NCI-H82 (cell line): ENCODE results near the gene NPC1.

Experiments
- DNase-seq: peaks from one replicate; lab custom pipeline; 2025; lab: John Stamatoyannopoulos, UW

Gene NPC1

DNA sequence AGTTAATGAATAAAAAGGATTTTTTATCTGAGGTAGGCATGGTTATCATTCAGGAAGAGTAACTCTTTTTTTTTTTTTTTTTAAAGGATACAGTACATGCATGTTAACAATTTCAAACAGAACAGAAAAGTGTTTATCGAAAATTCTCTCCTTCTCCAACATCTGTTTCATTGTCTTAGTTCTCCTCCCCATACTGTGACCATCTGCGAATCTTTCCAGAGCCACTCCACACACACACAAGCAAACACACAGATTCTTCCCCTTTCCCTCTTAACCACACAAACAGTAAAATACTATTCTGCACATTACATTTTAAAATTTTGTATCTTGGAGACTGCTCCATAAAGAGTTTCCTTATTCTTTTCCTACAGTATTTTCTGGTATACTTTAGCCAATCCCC lies 38.0 kb downstream of the NPC1 start:
- no peak for DNase-seq

DNA sequence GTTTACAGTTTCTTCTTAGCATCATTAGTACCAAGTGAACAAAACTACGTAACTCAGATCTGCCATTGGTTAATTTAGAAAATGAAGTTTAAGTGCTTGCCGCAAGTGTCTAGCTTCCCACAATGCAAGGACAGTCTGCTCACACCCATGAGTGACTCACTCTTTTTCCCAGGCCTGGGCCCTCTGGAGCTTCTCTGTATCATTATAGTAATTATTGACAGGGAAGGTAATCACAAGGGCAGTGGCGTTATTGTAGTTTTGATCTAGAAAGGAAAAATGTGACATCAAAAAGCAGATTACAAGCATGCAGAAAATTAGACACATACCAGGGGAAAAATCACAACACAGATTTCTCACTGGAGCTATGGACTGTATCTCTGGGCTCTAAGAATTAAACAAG lies 38.5 kb downstream of the NPC1 start:
- DNase-seq: no peak

DNA sequence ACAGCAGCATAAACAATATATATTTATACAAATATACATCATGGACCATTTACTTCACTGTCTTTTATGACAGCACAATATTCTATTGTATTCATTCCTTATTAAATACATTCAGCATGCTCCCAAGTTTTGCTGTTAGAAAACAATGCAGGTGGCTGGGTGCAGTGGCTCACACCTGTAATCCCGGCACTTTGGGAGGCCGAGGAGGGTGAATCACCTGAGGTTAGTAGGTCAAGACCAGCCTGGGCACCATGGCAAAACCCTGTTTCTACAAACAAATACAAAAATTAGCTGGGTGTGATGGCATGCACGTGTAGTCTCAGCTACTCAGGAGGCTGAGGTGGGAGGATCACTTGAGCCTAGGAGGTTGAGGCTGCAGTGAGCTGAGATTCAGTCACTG lies 39.0 kb downstream of the NPC1 start:
- DNase-seq: no peak

DNA sequence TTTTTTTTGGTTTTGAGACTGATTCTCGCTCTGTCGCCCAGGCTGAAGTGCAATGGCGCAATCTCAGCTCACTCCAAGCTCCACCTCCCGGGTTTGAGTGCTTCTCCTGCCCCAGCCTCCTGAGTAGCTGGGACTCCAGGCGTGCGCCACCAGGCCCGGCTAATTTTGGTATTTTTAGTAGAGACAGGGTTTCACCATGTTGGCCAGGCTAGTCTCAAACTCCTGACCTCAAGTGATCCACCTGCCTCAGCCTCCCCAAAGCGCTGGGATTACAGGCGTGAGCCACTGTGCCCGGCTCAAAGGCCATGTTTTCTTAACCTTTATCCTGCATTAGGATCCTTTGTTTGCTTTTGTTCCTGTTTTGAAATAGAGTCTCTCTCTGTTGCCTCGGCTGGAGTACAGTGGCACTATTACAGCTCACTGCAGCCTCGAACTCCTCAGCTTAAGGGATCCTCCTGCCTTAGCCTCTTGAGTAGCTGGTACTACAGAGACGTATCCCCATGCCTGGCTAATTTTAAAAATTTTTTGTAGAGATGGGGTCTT lies 41.0 kb downstream of the NPC1 start:
- no peak for DNase-seq

DNA sequence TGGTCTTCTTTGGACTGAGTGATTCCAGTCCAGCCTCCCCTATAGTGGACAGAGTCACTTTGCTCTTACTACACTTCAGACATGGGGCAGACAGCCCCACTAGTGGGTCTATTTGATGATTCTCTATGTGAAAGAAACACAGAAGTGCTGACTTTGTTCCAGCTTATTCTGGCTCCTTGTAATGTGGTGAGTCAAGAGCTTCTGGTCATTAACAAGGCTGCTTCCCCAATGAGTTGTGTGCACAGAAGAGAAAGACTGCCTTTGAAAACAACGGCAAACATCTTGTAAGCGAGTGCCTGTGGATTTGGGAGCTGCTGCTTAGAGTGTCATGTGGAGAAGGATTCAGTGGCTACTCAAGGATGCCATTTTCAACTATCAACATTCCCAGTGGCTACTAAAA lies 43.8 kb downstream of the NPC1 start:
- no peak for DNase-seq

DNA sequence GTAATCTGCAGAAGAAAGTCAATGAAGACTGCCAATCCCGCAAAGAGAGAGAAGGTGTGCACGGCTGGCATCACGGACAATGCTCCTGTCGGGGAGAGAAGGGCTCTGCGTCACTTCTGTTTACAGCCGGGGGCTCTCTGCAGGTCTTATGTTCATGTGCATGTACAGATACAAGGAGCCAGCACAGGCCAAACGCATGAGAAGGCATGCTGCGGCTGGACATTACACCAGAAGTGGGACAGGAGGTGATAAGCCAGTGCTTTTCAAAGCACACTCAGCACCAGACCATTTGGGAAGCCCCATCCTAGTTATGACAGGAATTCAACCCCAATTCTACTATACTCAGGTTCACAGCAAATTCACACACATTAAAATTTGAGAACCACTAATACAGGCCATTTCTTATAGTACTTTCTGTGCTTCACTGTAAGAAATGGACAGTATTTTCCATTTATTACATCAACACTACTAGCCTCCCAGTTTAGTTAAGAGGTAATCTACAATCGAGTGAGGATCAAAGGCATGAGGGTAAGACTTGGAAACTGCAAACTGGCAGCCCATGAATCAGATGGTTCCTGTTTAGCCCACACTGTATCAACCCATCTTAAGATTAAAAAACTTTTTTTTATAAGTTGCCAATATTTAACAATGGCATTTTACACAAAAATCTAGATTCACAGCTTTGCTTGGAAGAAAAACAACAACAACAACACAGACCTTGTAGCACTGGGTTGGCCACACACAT lies 44.8 kb downstream of the NPC1 start:
- DNase-seq: no peak

DNA sequence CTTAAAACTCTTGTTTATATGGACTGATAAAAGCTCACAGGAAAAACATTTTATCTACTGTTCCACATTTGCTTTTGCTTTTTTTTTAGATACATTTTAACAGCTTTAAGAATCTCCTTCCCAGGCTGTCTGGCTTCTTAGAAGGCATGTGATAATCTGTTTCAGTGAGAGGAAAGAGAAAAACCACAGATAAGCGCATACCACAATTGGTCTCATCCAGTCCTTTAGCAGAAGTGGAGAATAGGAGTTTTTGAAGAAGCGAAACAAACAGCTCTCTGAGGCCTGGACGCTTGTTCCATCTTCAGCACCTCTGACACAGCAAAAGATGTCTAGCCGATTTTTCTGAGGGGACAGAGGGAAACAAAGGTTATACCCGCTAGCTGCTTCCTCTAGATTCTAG lies 45.4 kb downstream of the NPC1 start:
- no peak for DNase-seq

DNA sequence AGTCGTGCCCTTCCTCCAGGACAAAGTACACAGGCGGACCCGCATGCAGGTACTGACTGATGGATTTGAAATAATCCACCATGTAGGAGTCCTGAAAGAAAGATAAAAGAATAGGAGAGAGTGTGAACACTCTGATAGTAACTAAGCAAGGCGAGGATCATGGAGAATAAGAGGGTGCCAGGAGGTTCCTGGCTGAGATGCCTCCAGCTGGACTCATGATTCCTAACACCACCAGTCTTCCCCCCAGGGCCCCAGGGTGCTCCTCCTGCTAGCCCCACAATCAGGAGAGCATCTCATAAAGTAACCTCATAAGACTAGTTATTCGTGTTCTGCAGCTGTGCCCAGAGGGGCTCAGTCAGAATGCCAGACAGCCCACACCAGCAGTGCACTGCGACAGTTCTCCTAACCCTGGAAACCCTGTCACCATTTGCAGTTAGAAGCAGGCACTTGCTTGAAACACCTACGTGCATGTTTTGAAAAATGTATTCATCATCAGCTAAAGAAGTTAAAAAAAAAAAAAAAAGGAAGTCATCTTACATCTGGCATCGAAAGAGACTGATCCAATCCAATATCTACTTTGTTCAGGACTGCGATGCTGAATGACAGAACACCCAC lies 46.3 kb downstream of the NPC1 start:
- no peak for DNase-seq

DNA sequence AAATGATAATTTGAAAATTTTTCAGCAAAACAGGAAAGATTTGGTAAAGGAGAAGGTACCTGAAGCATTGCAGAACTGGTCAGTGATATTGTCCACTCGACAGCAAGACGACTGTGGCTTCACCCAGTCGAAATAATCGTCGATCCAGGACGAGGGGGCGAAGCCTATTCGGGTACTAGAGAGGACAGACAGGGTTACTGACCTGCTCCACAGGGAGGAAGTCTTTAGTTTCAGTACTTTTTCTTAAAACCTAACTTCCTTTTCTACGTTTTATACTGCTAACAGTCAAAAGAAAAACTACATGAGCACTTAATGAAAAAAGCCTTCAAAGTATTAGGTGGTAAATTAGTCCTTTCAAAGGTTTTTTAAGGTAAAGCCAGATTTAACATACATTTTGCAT lies 47.0 kb downstream of the NPC1 start:
- no peak for DNase-seq

DNA sequence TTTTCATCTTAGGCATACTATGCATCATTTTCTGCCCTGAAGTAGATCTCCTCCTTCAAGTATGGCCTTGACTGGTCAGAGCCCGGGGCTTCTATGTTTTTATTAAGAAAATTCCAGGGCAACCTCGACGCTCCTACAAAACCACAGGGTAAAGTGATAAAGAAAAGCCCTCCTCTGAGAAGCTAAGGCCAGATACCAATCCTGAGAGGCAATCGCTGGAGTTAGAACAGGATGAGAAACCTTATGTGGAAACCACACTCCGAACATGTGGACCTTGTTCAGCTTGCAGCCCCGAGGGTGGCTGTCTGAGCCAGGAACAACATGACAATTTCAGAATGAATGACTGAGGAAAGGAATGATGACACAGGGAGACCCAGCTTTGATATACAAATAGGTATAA lies 47.4 kb downstream of the NPC1 start:
- no peak for DNase-seq

DNA sequence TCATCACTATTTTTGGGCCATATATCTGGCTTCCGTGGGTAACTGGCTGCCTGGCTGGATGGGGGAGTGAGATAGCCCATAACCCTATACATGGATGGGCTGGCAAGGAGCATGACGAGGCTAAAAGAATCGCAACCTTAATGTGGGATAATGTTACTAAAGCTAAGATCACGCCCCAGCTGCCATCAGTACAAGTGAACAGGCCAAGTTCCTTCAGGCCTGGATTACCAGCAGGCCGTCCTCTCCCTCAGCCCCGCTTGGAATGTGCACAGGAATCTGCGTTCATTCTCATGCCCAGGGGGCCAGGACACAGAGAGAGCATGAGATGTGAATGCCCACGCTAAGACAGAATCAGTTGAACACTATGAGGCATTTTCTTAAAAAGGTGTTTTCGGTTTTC lies 48.3 kb downstream of the NPC1 start:
- DNase-seq: no peak

DNA sequence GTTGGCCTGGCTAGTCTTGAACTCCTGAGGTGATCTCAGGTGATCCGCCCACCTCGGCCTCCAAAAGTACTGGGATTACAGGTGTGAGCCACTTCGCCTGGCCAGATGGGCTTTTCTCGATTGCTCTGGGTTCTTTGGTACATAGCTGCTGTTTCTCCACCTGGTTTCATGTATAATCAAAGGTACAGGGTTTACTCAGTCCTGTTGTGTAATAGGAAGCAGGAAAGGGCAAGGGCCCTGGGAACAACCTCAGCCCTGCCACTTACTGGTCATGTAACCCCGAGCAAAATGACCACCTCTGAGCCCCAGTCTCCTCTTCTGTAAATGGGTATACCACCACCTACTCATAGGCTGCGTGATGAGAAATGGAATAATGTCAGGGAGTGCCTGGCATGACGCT lies 49.0 kb downstream of the NPC1 start:
- no peak for DNase-seq

DNA sequence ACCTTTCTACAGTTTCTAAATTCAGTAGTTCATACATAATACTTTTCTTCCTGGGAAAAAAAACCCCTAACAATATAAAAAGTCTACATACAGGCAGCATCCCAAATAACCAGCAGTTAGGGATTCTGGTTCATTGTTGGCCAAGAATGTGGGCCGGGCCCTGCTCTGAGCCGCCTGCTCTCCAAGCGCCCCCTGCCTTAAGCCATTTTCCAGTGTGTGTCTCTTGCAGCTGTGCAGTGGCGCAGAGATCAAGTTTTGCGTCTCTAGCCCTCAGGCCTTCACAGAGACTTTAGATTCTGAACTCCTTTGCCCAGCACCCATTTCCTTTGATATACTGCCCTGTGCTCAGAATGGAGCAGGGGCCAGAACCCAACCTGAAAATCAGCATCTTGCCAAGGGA lies 50.1 kb downstream of the NPC1 start:
- no peak for DNase-seq

DNA sequence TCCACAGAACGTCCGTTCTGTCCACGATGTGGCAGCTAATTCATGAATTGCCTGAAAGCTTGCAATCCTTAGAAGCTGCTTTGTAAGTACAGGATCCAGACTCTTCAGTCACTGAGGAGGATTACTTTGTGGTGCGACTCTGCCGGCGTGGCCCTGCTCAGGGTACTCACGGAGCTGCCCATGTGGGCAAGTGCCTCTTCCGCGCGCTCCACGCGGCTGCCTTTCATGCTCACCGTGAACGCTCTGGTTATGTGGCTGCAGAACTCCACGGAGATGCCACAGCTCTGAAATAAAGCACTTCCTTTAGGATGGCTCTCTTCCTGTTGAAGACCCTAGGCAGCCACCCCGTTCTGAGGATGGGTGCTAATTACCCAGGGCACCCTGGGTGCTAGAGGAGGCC lies 52.0 kb downstream of the NPC1 start:
- DNase-seq: no peak

DNA sequence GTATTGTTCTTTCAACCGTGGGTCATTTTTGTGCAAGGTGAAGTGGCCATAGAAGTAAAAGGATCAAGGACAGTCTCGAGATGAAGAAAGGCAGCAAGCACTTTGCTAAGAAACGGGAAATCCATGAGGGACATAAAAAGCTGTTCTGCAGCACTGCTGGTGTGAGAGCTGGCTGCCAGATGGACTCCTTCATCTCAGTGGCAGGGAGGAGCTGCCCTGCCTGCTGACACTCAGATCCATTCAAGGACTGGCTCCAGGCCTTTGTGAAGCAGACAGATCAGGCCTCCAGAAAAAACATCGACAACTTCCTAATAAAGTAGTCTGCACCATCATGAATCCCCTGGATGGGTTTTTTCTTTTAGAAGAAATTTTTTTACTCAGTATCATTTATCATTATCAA lies 53.5 kb downstream of the NPC1 start:
- no peak for DNase-seq

DNA sequence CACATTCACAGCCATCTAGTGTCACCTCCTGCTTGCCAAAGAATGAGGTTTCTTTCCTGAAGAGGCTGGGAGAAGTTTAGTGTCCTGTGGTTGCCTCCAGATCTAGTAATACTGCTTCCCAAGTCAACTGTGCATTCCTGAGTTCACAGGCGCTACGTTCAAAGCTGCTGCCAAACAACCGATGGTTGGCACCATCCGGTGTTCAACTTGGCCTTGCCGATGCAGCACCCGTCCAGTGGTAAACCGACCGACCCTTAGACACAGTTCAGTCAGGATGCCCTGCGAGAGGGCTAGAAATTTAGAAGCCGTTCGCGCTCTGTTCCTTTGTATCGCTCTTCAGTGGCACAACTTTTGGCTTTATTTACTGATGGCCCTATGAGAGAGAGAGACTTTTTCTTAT lies 54.4 kb downstream of the NPC1 start:
- DNase-seq: no peak

DNA sequence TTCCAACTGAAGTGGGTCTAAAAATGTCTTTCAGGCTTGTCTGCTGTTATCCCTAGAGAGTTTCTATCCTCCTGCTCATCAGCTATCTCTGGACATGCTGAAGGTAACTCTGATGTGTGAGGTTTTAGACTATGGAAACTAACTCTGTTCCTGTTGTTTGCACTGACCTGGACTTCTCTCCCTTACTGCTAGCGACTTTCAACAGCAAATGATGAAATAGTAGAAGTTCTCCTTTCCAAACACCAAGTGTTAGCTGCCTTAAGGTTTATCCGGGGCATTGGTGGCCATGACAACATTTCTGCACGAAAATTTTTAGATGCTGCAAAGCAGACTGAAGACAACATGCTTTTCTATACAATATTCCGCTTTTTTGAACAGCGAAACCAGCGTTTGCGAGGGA lies 56.1 kb downstream of the NPC1 start:
- DNase-seq: no peak

DNA sequence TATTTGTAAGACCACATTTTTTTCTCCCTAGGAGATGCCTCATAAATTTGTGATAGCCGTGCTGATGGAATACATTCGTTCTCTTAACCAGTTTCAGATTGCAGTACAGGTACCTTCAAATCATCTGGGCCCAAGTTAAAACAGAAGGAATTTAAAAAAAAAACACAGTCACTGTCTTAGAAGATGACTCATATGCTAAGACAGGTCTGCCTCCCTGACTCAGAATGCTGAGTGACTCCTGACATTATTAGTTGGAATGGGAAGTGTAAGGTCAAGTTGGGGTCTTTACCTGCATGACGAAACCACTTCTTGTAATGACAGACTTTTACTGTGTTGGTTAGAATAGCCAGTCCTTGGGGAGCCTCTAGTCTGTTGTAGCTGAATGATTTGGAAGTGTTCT lies 56.7 kb downstream of the NPC1 start:
- DNase-seq: no peak

DNA sequence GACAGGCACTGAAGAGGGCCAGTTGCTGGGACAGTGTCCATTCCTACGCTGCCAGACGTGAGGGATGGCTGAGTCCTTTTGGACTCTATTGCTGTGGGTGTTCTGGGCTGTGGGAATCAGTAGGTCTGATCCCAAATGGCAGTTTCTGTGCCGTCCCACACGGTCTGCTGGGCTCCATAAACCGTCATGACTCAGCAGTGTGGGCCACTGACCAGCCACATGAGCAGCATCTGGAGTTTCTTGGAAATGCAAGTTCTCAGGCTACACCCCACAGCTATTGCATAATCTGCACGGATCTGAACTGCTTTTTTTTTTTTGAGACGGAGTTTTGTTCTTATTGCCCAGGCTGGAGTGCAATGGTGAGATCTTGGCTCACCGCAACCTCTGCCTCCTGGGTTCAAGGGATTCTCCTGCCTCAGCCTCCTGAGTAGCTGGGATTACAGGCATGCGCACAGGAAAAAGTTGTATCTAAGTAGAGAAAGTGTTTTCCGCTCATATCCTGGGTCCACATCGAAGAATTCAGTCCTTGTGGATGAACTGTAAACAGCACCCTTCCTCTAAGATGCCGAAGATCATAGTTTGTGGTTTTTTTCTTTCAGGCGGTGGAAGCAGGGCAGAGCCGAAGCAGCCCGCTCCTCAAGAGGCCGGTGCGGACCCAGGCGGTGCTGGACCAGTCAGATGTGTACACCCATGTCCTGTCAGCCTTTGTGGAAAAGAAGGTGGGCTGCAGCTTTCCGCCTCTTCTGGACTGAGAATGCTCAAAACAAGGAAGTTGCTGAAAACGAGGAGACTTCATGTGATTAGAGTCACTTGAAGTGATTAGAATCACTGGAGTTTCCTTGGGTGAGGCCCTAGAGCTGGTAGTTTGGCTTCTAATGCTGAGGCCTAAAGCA lies 57.5 kb downstream of the NPC1 start:
- DNase-seq: no peak

DNA sequence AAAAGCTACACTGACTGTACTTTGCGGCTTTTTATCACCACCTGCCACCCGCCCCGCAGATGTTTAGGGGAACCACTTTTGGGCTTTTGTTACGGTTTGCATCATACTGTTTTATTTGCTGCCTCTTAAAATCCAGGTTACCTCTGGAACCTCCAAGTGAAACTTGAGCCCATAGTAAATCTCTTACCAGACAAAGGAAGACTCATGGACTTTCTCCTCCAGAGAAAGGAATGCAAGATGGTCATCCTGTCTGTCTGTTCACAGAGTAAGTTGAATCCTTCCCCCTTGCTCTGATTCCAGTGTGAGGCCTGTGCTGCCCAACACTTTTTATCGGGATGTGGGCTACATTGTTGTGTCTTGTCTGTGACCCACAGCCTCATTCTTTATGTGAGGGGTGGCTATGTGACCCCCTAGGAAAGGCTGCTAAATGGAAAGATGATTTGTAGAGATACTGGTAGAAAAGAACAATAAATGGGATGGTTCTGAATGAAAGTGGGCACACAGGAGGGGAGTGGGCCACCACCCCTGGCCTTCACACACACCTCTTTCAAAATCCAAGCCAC lies 59.7 kb downstream of the NPC1 start:
- DNase-seq: no peak

DNA sequence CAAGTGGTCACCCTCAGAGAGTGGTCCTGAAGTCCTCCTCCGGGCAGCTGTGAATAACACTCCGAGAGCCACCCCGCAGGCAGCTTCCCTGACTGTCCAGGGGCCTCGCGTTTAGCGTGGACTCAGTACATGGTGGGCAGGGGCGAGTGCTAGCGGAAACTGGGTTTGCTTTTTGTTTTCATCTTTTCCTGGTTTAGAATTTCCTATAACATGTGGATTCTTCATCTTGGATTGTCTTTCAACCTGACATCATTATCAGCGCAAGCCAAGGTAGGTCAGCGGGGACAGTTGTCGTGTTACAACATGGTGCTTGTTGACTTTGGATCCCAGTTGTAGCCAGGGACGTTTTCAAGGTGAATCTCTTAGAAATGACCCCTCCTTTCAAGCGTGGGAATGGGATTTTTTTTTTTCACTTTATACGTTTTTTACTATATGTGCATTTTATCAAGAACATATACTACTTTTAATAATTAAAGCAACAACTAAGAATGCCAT lies 62.0 kb downstream of the NPC1 start:
- no peak for DNase-seq

DNA sequence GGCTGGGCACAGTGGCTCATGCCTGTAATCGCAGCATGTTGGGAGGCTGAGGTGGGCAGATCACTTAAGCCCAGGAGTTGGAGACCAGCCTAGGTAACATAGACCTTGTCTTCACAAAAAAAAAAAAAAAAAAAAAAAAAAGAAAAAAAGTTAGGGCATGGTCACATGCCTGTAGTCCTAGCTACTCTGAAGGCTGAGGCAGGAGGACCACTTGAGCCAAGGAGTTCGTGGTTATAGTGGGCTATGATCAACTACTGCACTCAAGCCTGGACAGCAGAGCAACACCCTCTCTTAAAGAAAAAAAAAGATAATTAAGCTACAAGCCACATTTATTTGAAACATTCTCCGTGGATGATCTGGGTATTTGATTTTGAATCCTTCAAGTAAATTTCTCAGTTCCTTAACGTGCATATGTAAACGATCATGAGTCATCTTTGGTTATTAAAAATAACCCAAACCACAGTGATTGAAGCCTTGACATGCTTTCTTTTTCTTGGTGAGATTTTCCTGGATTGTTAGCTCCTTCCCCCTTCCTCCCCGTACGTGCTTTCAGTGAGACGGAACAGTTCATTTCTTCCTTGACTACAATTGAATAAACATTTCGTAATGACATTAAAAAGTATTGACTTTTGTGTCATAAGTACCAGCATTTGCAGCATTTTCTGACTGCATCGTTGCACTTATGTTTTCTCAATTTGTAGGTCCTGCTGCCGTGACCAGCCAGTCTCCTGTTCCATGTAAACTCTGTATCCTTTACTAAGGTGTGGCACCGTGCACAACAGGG lies 62.7 kb downstream of the NPC1 start:
- DNase-seq: no peak
